Prostate gland (tissue), 2 donors: ENCODE data around the gene SASH1.

ENCODE experiments used
- CTCF ChIP-seq, 4 experiments: fragments of 200-600 bp in 2 of 4; fragments of 450-650 bp in 2 of 4; sonication (generic) in 2 of 4; IDR thresholded peaks; 1 replicate in 3 of 4; 2 replicates in 1 of 4; pipeline ENCODE4 v1.5.1; 2016 to 2019; ENCODE audit warnings: antibody characterized with exemption in 4 of 4, mild to moderate bottlenecking in 2 of 4, moderate library complexity in 2 of 4
- POLR2A ChIP-seq: fragments of 450-650 bp; IDR thresholded peaks from one replicate; pipeline ENCODE4 v1.6.1; 2016; ENCODE audit warnings: antibody characterized with exemption, mild to moderate bottlenecking
- POLR2AphosphoS5 ChIP-seq: sonication (generic); formaldehyde crosslinking; IDR thresholded peaks from one replicate; pipeline ENCODE4 v1.6.1; 2017; ENCODE audit warnings: antibody characterized with exemption

- no peak for TF ChIP-seq CTCF (IDR thresholded peaks at IDR 0.05)
- no peak for TF ChIP-seq POLR2AphosphoS5
- TF ChIP-seq POLR2A: no peak
Measured at GRCh38 chr6:148556410-148556809, 213.8 kb downstream of the SASH1 start.
